GM18870 (cell line): ENCODE data around the gene ALKBH5.

Source experiments
- ATAC-seq: cut with Tn5 transposase; IDR thresholded peaks from one replicate; pipeline ENCODE4 v1.9.1; 2021; ENCODE audit warnings: moderate library complexity; ENCODE audit not compliant: unreplicated experiment

Gene ALKBH5

GRCh38 chr17:18183334-18184142 is at the start of gene ALKBH5:
Gene ALKBH5, plus strand, starts transcription at chr17:18183828. Its CDS starts 416 bp downstream, at chr17:18184244.
- peak; percentile 84 for ATAC-seq

- ATAC-seq: no peak
Measured at GRCh38 chr17:18136357-18136756, 47.3 kb upstream of the ALKBH5 start.

GRCh38 chr17:18138065-18138749 is 45.4 kb upstream of the ALKBH5 start:
- ATAC-seq: no peak

- ATAC-seq: no peak
Measured at GRCh38 chr17:18139092-18139491, 44.5 kb upstream of the ALKBH5 start.

GRCh38 chr17:18139498-18139897 is 44.1 kb upstream of the ALKBH5 start:
- ATAC-seq: no peak

- no peak for ATAC-seq
Measured at GRCh38 chr17:18139949-18140348, 43.7 kb upstream of the ALKBH5 start.

GRCh38 chr17:18140648-18141047 is 43.0 kb upstream of the ALKBH5 start:
- ATAC-seq: no peak

- no peak for ATAC-seq
Measured at GRCh38 chr17:18141210-18141803, 42.3 kb upstream of the ALKBH5 start.

GRCh38 chr17:18142417-18142816 is 41.2 kb upstream of the ALKBH5 start:
- no peak for ATAC-seq

- ATAC-seq: no peak
Measured at GRCh38 chr17:18143044-18143936, 40.3 kb upstream of the ALKBH5 start.

- no peak for ATAC-seq
Measured at GRCh38 chr17:18144261-18144660, 39.4 kb upstream of the ALKBH5 start.

GRCh38 chr17:18144855-18145254 is 38.8 kb upstream of the ALKBH5 start:
- no peak for ATAC-seq

- ATAC-seq: no peak
Measured at GRCh38 chr17:18145811-18146210, 37.8 kb upstream of the ALKBH5 start.

GRCh38 chr17:18146259-18146658 is 37.4 kb upstream of the ALKBH5 start:
- no peak for ATAC-seq

GRCh38 chr17:18146980-18147379 is 36.6 kb upstream of the ALKBH5 start:
- ATAC-seq: no peak

GRCh38 chr17:18148586-18148985 is 35.0 kb upstream of the ALKBH5 start:
- no peak for ATAC-seq

GRCh38 chr17:18151290-18151689 is 32.3 kb upstream of the ALKBH5 start:
- ATAC-seq: no peak

- ATAC-seq: no peak
Measured at GRCh38 chr17:18155179-18155578, 28.4 kb upstream of the ALKBH5 start.

GRCh38 chr17:18156171-18156975 is 27.3 kb upstream of the ALKBH5 start:
- no peak for ATAC-seq

GRCh38 chr17:18156976-18157280 is 26.7 kb upstream of the ALKBH5 start:
- ATAC-seq: no peak
